ENCODE data around the gene MARCHF3. TPM values are rescaled to one million over a fixed set of nuclear protein-coding genes. Genes with fewer than 3 reads are reported as not detected.
"Not testable (repeated sequence)": the region's sequence is repeated elsewhere in the genome, so short reads cannot be mapped to it uniquely, and the experiment has no call there.

MARCHF3 gene
- total RNA-seq, 2 experiments from 2014 or later = 3.6 to 4.2 TPM

DNA sequence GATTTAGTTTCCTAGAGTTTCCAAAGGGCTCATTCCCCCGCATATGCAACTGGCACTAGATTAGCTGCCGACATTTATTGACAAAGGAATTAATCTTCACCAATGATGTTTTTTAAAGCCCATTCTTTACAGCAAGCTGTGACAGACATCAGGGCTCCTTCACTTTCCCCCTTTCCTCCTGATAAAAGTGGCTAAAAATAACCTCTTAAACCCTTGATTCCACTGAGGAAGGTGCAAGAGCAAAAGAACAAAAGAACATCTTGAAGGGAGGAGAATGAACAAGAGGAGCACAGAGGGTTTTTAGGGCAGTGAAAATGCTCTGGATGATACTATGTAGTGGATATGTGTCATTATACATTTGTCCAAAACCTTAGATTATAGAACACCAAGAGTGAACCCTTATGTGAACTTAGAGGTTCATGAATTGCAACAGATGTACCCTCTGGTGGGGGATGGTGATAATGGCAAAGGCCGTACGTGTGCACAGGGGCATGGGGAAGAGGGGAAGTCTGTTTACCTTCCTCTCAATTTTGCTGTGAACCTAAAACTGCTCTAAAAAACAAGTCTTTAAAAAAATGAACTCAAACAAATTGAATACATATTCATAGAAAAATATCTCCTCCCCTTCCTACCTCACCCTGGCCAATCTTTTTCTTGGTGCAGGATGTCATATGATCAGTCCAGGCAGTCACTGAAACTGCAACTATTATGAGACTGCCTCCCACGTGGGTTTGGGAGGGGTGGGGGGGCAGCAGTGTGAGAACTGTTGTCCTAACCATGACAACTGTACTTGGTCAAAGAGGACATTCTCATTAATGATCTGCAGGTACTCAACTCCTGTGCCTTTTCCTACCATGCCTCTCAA is 83.0 kb downstream of the MARCHF3 start:
- Mint-ChIP-seq H3K27ac (no peak overlapping the region), H3K4me1 (peaks cover 2% of the 10 kb centered on the region), H3K9me3 (ENCODE audit: low read depth) (no peaks in the 10 kb centered on the region), H3K4me3 (no peak overlapping the region), H3K27me3 (no peaks in the 10 kb centered on the region), H3K36me3 (ENCODE audit: low read depth) (peaks cover 2% of the 10 kb centered on the region)
- ATAC-seq (peak; percentile 33), DNase-seq (peak; percentile 12)
- ChIA-PET CTCF (no interaction called here), POLR2A (no interaction called here)
- intact Hi-C loops (cut with DNase I, micrococcal nuclease) = no loop called here

- POLR2A ChIA-PET, ATAC-seq, H3K4me3 Mint-ChIP-seq: not testable (repeated sequence)
Measured at GRCh38 chr5:126942908-126943307, 87.5 kb downstream of the MARCHF3 start.

DNA sequence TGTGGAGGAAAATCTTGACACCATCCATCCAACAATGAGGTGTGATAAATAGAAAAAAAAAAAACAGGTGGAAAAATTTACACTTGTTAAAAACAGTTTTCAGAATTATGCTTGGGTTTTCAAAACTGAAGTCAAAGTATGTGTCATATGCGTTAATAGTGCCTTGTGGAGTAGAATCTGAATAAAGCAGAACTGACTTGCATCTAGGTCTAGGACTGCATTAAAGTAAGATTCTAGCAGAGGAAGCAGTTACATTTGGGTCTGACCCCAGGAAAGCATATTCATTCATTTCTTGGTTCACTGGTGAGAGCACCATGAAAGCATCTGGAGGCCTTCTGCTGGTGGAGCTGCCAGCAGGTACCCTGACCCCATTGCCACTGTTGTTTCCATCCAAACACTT is 89.0 kb downstream of the MARCHF3 start:
- DNase-seq (no peak), ATAC-seq (peak; percentile 80)
- H3K36me3 Mint-ChIP-seq (ENCODE audit: low read depth) = no peaks in the 10 kb centered on the region
- intact Hi-C loops (cut with DNase I, micrococcal nuclease) = no loop called here
- H3K27ac Mint-ChIP-seq = no peak overlapping the region
- no peak overlapping the region for H3K4me3 Mint-ChIP-seq
- CTCF ChIA-PET = interaction anchor here (0.6 to 1.0 kb wide), 2 partner anchors 16 to 138 kb away, joined by 3 read pairs; no protein-coding TSS in a partner anchor
- no peaks in the 10 kb centered on the region for H3K27me3 Mint-ChIP-seq
- POLR2A ChIA-PET = interaction anchor here (0.6 kb wide), 1 partner anchor 375 kb away, joined by 3 read pairs; no protein-coding TSS in a partner anchor
- peaks cover 6% of the 10 kb centered on the region for H3K4me1 Mint-ChIP-seq
- no peaks in the 10 kb centered on the region for H3K9me3 Mint-ChIP-seq (ENCODE audit: low read depth)

More at GRCh38 chr5:126942908-126943307, 87.5 kb downstream of the MARCHF3 start:
- H3K27ac Mint-ChIP-seq; intact Hi-C loops (cut with DNase I, micrococcal nuclease); H3K27me3 Mint-ChIP-seq; H3K4me1 Mint-ChIP-seq; H3K36me3 Mint-ChIP-seq (ENCODE audit: low read depth); DNase-seq; H3K9me3 Mint-ChIP-seq (ENCODE audit: low read depth): not testable (repeated sequence)
- CTCF ChIA-PET = interaction anchor here (0.6 kb wide), 1 partner anchor 76 kb away, joined by 3 read pairs; no protein-coding TSS in a partner anchor

GRCh38 chr5:126939887-126940286 is 90.5 kb downstream of the MARCHF3 start:
- ChIA-PET CTCF (no interaction called here), POLR2A (no interaction called here)
- ATAC-seq = no peak
- intact Hi-C loops (cut with DNase I, micrococcal nuclease) = no loop called here
- no peak for DNase-seq
- H3K36me3 Mint-ChIP-seq (ENCODE audit: low read depth) = no peaks in the 10 kb centered on the region
- H3K27me3 Mint-ChIP-seq = no peaks in the 10 kb centered on the region
- H3K4me1 Mint-ChIP-seq = peaks cover 6% of the 10 kb centered on the region
- H3K4me3 Mint-ChIP-seq = no peak overlapping the region
- H3K27ac Mint-ChIP-seq = no peak overlapping the region
- H3K9me3 Mint-ChIP-seq (ENCODE audit: low read depth) = no peaks in the 10 kb centered on the region

DNA sequence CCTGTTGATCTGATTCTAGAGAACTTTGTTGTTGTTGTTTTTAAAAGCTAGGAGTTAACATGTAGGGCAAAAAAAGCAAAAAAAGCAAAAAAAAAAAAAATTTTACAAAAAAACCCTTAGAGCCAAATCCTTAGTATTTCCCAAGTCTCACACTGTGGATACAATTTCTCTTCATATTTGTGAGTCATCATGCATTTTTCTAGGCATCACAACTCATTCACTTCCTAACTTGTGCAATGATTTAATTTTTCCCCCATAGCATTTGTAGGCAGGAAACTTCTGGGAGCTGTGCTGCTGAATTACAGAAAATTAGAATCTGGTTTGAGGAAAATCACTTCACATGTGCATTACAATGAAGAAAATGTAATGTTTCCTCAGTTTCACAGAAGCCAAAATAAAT is 91.9 kb downstream of the MARCHF3 start:
- Mint-ChIP-seq H3K9me3 (ENCODE audit: low read depth) (no peaks in the 10 kb centered on the region), H3K27ac (no peak overlapping the region), H3K4me3 (no peak overlapping the region), H3K36me3 (ENCODE audit: low read depth) (no peaks in the 10 kb centered on the region), H3K4me1 (peaks cover 6% of the 10 kb centered on the region), H3K27me3 (no peaks in the 10 kb centered on the region)
- no peak for DNase-seq
- ATAC-seq = no peak
- ChIA-PET CTCF (no interaction called here), POLR2A (no interaction called here)
- intact Hi-C loops (cut with DNase I, micrococcal nuclease) = no loop called here

DNA sequence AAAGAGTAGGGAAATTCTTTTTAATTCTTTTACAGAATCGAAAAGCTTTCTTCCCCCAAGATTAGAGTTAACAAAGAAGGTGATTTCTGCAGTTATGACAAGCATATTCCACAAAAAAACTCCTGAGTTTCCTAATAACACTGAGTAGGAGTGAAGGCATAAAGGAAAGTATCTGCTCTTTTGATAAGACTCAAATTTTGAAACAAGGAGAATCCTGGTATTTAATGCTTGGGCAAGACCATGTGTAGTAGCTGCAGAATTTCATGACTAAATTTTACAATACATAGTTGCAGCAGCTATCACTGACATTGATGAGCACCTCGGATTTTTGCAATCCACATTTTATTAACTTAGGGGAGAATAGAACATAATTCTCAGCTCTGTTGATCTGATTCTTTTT is 92.6 kb downstream of the MARCHF3 start:
- Mint-ChIP-seq H3K4me1 (peaks cover 6% of the 10 kb centered on the region), H3K36me3 (ENCODE audit: low read depth) (no peaks in the 10 kb centered on the region), H3K9me3 (ENCODE audit: low read depth) (no peaks in the 10 kb centered on the region), H3K27ac (no peak overlapping the region), H3K4me3 (no peak overlapping the region), H3K27me3 (no peaks in the 10 kb centered on the region)
- POLR2A ChIA-PET = no interaction called here
- DNase-seq (no peak), ATAC-seq (no peak)
- CTCF ChIA-PET = no interaction called here
- intact Hi-C loops (cut with DNase I, micrococcal nuclease) = no loop called here

GRCh38 chr5:126936775-126937418 is 93.5 kb downstream of the MARCHF3 start:
- H3K27me3 Mint-ChIP-seq = no peaks in the 10 kb centered on the region
- no peaks in the 10 kb centered on the region for H3K9me3 Mint-ChIP-seq (ENCODE audit: low read depth)
- intact Hi-C loops (cut with DNase I, micrococcal nuclease) = no loop called here
- peaks cover 6% of the 10 kb centered on the region for H3K4me1 Mint-ChIP-seq
- H3K4me3 Mint-ChIP-seq = no peak overlapping the region
- DNase-seq = no peak
- ChIA-PET CTCF (no interaction called here), POLR2A (no interaction called here)
- ATAC-seq = no peak
- no peaks in the 10 kb centered on the region for H3K36me3 Mint-ChIP-seq (ENCODE audit: low read depth)
- H3K27ac Mint-ChIP-seq = no peak overlapping the region

DNA sequence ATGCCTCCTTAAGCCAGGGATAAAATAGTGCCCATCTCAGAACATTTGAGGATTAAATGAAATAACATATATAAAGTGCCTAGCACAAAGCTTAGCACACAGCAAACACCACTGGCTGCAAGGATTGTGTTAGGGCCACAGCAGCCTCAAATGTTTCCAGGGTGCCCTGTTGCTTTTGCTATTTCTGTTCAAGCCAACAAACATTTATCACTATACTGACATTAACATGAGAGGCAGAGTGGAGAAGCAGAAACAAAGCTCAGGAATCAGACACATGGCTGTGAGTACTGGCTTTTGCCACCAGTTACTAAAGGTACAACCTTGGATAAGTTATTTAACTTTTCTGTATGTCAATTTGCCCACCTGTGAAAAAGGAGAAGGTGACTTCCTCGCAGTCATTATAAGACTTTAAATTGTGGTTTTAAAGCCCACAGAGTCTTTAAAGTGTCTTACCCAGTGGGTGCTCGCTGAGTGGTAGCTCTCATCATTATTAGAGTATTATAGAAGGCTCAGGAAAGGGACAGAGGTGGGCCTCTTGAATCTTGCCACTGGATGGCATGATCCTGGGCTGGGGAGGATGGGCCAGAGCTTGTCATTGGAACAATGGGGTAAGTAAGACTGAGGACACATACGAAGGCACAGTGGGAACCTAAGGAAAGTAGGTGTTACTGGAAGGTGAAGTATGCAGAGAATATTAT is 98.2 kb downstream of the MARCHF3 start:
- Mint-ChIP-seq H3K27ac (no peak overlapping the region), H3K9me3 (ENCODE audit: low read depth) (no peaks in the 10 kb centered on the region), H3K4me3 (no peak overlapping the region), H3K27me3 (no peaks in the 10 kb centered on the region), H3K36me3 (ENCODE audit: low read depth) (no peaks in the 10 kb centered on the region), H3K4me1 (no peaks in the 10 kb centered on the region)
- intact Hi-C loops (cut with DNase I, micrococcal nuclease) = no loop called here
- ChIA-PET POLR2A (interaction anchor here (0.5 kb wide), 1 partner anchor 22 kb away, joined by 4 read pairs; no protein-coding TSS in a partner anchor), CTCF (interaction anchor here (0.7 kb wide), 1 partner anchor 18 kb away, joined by 3 read pairs; no protein-coding TSS in a partner anchor)
- DNase-seq = no peak
- ATAC-seq = no peak

GRCh38 chr5:126928041-126928440 is 102.3 kb downstream of the MARCHF3 start:
- H3K27me3 Mint-ChIP-seq = no peaks in the 10 kb centered on the region
- ATAC-seq (no peak), DNase-seq (no peak)
- POLR2A ChIA-PET = no interaction called here
- H3K4me3 Mint-ChIP-seq = no peak overlapping the region
- no peaks in the 10 kb centered on the region for H3K9me3 Mint-ChIP-seq (ENCODE audit: low read depth)
- H3K4me1 Mint-ChIP-seq = no peaks in the 10 kb centered on the region
- H3K36me3 Mint-ChIP-seq (ENCODE audit: low read depth) = no peaks in the 10 kb centered on the region
- intact Hi-C loops (cut with DNase I, micrococcal nuclease) = no loop called here
- CTCF ChIA-PET = no interaction called here
- H3K27ac Mint-ChIP-seq = no peak overlapping the region

GRCh38 chr5:126927429-126927828 is 102.9 kb downstream of the MARCHF3 start:
- ATAC-seq = no peak
- Mint-ChIP-seq H3K36me3 (ENCODE audit: low read depth) (no peaks in the 10 kb centered on the region), H3K27ac (no peak overlapping the region), H3K27me3 (no peaks in the 10 kb centered on the region), H3K4me3 (no peak overlapping the region), H3K9me3 (ENCODE audit: low read depth) (no peaks in the 10 kb centered on the region), H3K4me1 (no peaks in the 10 kb centered on the region)
- intact Hi-C loops (cut with DNase I, micrococcal nuclease) = no loop called here
- ChIA-PET POLR2A (no interaction called here), CTCF (no interaction called here)
- DNase-seq = no peak

GRCh38 chr5:126926187-126926586 is 104.2 kb downstream of the MARCHF3 start:
- no peaks in the 10 kb centered on the region for H3K4me1 Mint-ChIP-seq
- ATAC-seq = no peak
- no peaks in the 10 kb centered on the region for H3K36me3 Mint-ChIP-seq (ENCODE audit: low read depth)
- intact Hi-C loops (cut with DNase I, micrococcal nuclease) = no loop called here
- no peak overlapping the region for H3K4me3 Mint-ChIP-seq
- no peaks in the 10 kb centered on the region for H3K27me3 Mint-ChIP-seq
- DNase-seq = no peak
- no peak overlapping the region for H3K27ac Mint-ChIP-seq
- CTCF ChIA-PET = no interaction called here
- POLR2A ChIA-PET = no interaction called here
- H3K9me3 Mint-ChIP-seq (ENCODE audit: low read depth) = no peaks in the 10 kb centered on the region

DNA sequence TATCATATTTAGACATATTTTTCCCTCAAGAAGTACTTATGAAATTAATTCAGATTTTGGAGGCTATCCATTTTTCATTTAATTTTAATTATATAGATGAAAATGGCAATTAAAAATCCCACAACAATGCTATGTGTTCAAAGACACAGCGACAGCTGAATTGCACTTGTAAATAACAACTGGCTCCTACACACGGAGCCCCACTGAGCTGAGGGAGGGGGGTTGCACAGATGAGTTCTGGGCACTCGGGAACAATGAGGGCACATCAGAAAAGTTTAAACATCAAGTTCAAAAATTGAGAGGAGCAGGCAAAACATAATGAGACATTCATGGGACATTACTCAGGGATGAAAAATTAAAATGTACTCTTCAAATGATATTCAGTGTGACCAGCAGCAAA is 104.9 kb downstream of the MARCHF3 start:
- no peak for ATAC-seq

More for the DNA sequence above, 104.9 kb downstream of the MARCHF3 start:
- no peaks in the 10 kb centered on the region for H3K27me3 Mint-ChIP-seq
- H3K4me3 Mint-ChIP-seq = no peak overlapping the region
- DNase-seq = no peak
- intact Hi-C loops (cut with DNase I, micrococcal nuclease) = no loop called here
- CTCF ChIA-PET = no interaction called here
- no peaks in the 10 kb centered on the region for H3K36me3 Mint-ChIP-seq (ENCODE audit: low read depth)
- H3K4me1 Mint-ChIP-seq = no peaks in the 10 kb centered on the region
- no peaks in the 10 kb centered on the region for H3K9me3 Mint-ChIP-seq (ENCODE audit: low read depth)
- POLR2A ChIA-PET = no interaction called here
- H3K27ac Mint-ChIP-seq = no peak overlapping the region

All from activated CD4-positive, alpha-beta T cell treated with anti-CD3 and anti-CD28 coated beads for 36 hours (primary cell).